Endothelial cell of umbilical vein (primary cell): ENCODE measurements around the gene SLC39A13. TPM values are rescaled to one million over a fixed set of nuclear protein-coding genes. Genes with fewer than 3 reads are reported as not detected.

Experiments used
- BruUV-seq: library from RNA; stranded (reverse); fragments of 400-500 nt; replicated peaks from 2 replicates; lab custom pipeline; 2021; lab: Mats Ljungman, UMichigan
- CTCF ChIA-PET: fragments of 300-600, 350-600 bp; sonication (Branson Sonifier 250); formaldehyde crosslinking; loops from one replicate; lab custom pipeline; 2021; ENCODE audit warnings: antibody characterized with exemption, inconsistent platforms; lab: Charles Lee
- POLR2A ChIA-PET: fragments of 300-600, 350-600 bp; sonication (Branson Sonifier 250); formaldehyde crosslinking; loops from one replicate; lab custom pipeline; 2021; ENCODE audit warnings: antibody characterized with exemption, inconsistent platforms; lab: Charles Lee
- DNase-seq: peaks from one replicate; pipeline ENCODE4 v3.0.0-alpha.2; 2011; ENCODE audit warnings: low read depth, low spot score
- FAIRE-seq: peaks from 2 replicates; lab custom pipeline; 2011; peaks lifted over from hg19 to GRCh38; lab: Jason Lieb, UNC
- H2AFZ ChIP-seq: 2 replicates; pipeline ENCODE4 v1.6.0; 2012; ENCODE audit warnings: low read depth, low read length, control low read depth, inconsistent platforms
- H3K27ac ChIP-seq: 2 replicates; pipeline ENCODE4 v1.5.1; 2011; ENCODE audit warnings: low read depth, mild to moderate bottlenecking, control low read depth, low read length, moderate library complexity; ENCODE audit not compliant: insufficient read depth
- H3K27me3 ChIP-seq, 2 experiments: 2 replicates each; pipeline versions ENCODE4 v1.6.0 to v1.6.1; 2011; ENCODE audit warnings: low read length in 2 of 2, mixed read lengths in 1 of 2; ENCODE audit not compliant: control insufficient read depth in 2 of 2, insufficient read depth in 2 of 2
- H3K36me3 ChIP-seq, 2 experiments: 2 replicates in 1 of 2; 3 replicates in 1 of 2; pipeline ENCODE4 v1.5.1; 2011; ENCODE audit warnings: low read length in 2 of 2, mild to moderate bottlenecking in 1 of 2, moderate library complexity in 1 of 2; ENCODE audit not compliant: control insufficient read depth in 2 of 2, insufficient read depth in 2 of 2; ENCODE audit errors: extremely low read depth in 1 of 2
- H3K4me1 ChIP-seq: 3 replicates; pipeline ENCODE4 v1.5.1; 2011; ENCODE audit warnings: mild to moderate bottlenecking, low read length; ENCODE audit not compliant: control insufficient read depth, insufficient read depth; ENCODE audit errors: extremely low read depth
- H3K4me2 ChIP-seq: 2 replicates; pipeline ENCODE4 v1.6.1; 2011; ENCODE audit warnings: low read length, control low read depth, mixed read lengths; ENCODE audit not compliant: insufficient read depth
- H3K4me3 ChIP-seq, 3 experiments: fragments of 200-600 bp in 1 of 3; sonication (generic), shearing (Covaris generic) in 1 of 3; replicated peaks in 1 of 3; 2 replicates each; pipeline ENCODE4 v1.5.1; 2011 to 2016; ENCODE audit warnings: control low read depth in 3 of 3, low read length in 3 of 3, mild to moderate bottlenecking in 2 of 3, inconsistent platforms in 1 of 3, low read depth in 1 of 3, moderate library complexity in 1 of 3; ENCODE audit not compliant: insufficient read depth in 1 of 3
- H3K79me2 ChIP-seq: 2 replicates; pipeline ENCODE4 v1.6.0; 2012; ENCODE audit warnings: low read length, inconsistent platforms; ENCODE audit not compliant: control insufficient read depth, insufficient read depth
- H3K9ac ChIP-seq: replicated peaks from 2 replicates; pipeline ENCODE3; 2011; ENCODE audit warnings: low read length, control low read depth; ENCODE audit not compliant: insufficient read depth; ENCODE audit errors: extremely low read depth
- H3K9me1 ChIP-seq: replicated peaks from 3 replicates; pipeline ENCODE4 v1.6.0; 2011; ENCODE audit warnings: mild to moderate bottlenecking, low read length; ENCODE audit not compliant: control insufficient read depth, insufficient read depth; ENCODE audit errors: extremely low read depth
- H3K9me3 ChIP-seq: replicated peaks from 2 replicates; pipeline ENCODE4 v1.5.1; 2012; ENCODE audit warnings: low read length, inconsistent platforms; ENCODE audit not compliant: control insufficient read depth, insufficient read depth
- H4K20me1 ChIP-seq: replicated peaks from 2 replicates; pipeline ENCODE3; 2011; ENCODE audit warnings: mild to moderate bottlenecking, low read length; ENCODE audit not compliant: control insufficient read depth, insufficient read depth; ENCODE audit errors: extremely low read depth
- CTCF ChIP-seq, 2 donors: IDR thresholded peaks; 1 replicate in 1 of 2; 2 replicates in 1 of 2; pipeline ENCODE4 v1.5.1; 2011; ENCODE audit warnings: low read length in 2 of 2, mild to moderate bottlenecking in 2 of 2, moderate library complexity in 2 of 2, control low read depth in 1 of 2, inconsistent platforms in 1 of 2, low read depth in 1 of 2; ENCODE audit not compliant: insufficient read depth in 1 of 2; ENCODE audit errors: extremely low read depth in 1 of 2
- EZH2 ChIP-seq: IDR thresholded peaks from 2 replicates; pipeline ENCODE4 v1.6.1; 2012; ENCODE audit warnings: borderline replicate concordance, low read depth, mild to moderate bottlenecking, moderate library complexity, low read length, inconsistent platforms; ENCODE audit not compliant: severe bottlenecking
- FOS ChIP-seq: IDR thresholded peaks from 2 replicates; pipeline ENCODE4 v1.6.1; 2011; ENCODE audit warnings: mild to moderate bottlenecking, low read length, moderate library complexity, borderline replicate concordance; ENCODE audit not compliant: insufficient read depth
- GATA2 ChIP-seq: IDR thresholded peaks from 2 replicates; pipeline ENCODE4 v1.7.0; 2011; ENCODE audit warnings: low read depth, mild to moderate bottlenecking, moderate library complexity, mixed read lengths, low read length; ENCODE audit not compliant: insufficient read length, insufficient read depth
- JUN ChIP-seq: IDR thresholded peaks from 2 replicates; pipeline ENCODE4 v1.6.1; 2011; ENCODE audit warnings: borderline replicate concordance, low read depth; ENCODE audit not compliant: insufficient read length, insufficient read depth
- MAX ChIP-seq: IDR thresholded peaks from 2 replicates; pipeline ENCODE4 v1.6.1; 2011; ENCODE audit not compliant: insufficient read depth, insufficient read length
- MYC ChIP-seq: IDR thresholded peaks from one replicate; pipeline ENCODE4 v1.6.1; 2011; ENCODE audit warnings: mild to moderate bottlenecking, low read depth, low read length
- POLR2A ChIP-seq: IDR thresholded peaks from 2 replicates; pipeline ENCODE4 v1.6.1; 2012; ENCODE audit warnings: low read depth, mild to moderate bottlenecking, control low read depth, low read length
- POLR2AphosphoS5 ChIP-seq: IDR thresholded peaks from 2 replicates; pipeline ENCODE4 v1.6.1; 2012; ENCODE audit warnings: low read depth, mild to moderate bottlenecking, control low read depth, low read length, moderate library complexity; ENCODE audit not compliant: insufficient read depth
- dilution Hi-C: fragments of 300-500 bp; cut with MboI; formaldehyde crosslinking; loops from one replicate; pipeline ENCODE4 v1.15.0; 2019; ENCODE audit warnings: low sequenced_read_pairs; ENCODE audit not compliant: extremely low pct_ligation_motif_present
- intact Hi-C: fragments of 100-400 bp; cut with micrococcal nuclease; formaldehyde crosslinking; loops from one replicate; pipeline ENCODE4 v1.10.0; 2022
- polyA plus RNA-seq, 4 experiments: library from polyadenylated mRNA; depleted of rRNA in 3 of 4; stranded (reverse) in 3 of 4; unstranded in 1 of 4; fragments of >200 nt; gene quantifications; 2 replicates each; pipeline versions ENCODE4 v1.2.1 to v1.2.3, GENCODE V29; 2011 to 2012; ENCODE audit warnings: missing spikeins in 1 of 4
- total RNA-seq: library from RNA; stranded (reverse); gene quantifications from 2 replicates; pipeline ENCODE4 v1.2.3, GENCODE V29; 2021

The SLC39A13 gene
- total and polyA plus RNA-seq, 2 donors (not counting 3 experiments of a cell fraction or from before 2014, with no cell fraction given) = 91.9 to 94.3 TPM

GRCh38 chr11:47437746-47438418, 29.5 kb downstream of the SLC39A13 start:
- no peaks in the 10 kb centered on the region for H3K79me2 ChIP-seq
- H3K9me3 ChIP-seq = no peaks in the 10 kb centered on the region
- no peak overlapping the region for H3K4me3 ChIP-seq
- no peak for FAIRE-seq
- intact Hi-C loops = no loop called here
- H3K27me3 ChIP-seq = no peaks in the 10 kb centered on the region
- no peak overlapping the region for H2AFZ ChIP-seq
- H3K4me2 ChIP-seq = no peak overlapping the region
- H3K27ac ChIP-seq = no peak overlapping the region
- H3K9me1 ChIP-seq = no peaks in the 10 kb centered on the region
- dilution Hi-C loops = no loop called here
- BruUV-seq = no TSS peak
- no peak for TF ChIP-seq MAX
- no peak for TF ChIP-seq MYC
- no peak for TF ChIP-seq JUN
- TF ChIP-seq POLR2A = no peak
- no peak for TF ChIP-seq EZH2
- TF ChIP-seq GATA2 = no peak
- POLR2A ChIA-PET = interaction anchor here (0.6 kb wide), 1 partner anchor 166 kb away, joined by 3 read pairs; no protein-coding TSS in a partner anchor
- H3K9ac ChIP-seq = no peak overlapping the region
- no peak for DNase-seq
- CTCF ChIA-PET = interaction anchor here (1.4 kb wide), 1 partner anchor 25 kb away, joined by 4 read pairs; no protein-coding TSS in a partner anchor
- no peaks in the 10 kb centered on the region for H4K20me1 ChIP-seq
- no peaks in the 10 kb centered on the region for H3K36me3 ChIP-seq
- no peaks in the 10 kb centered on the region for H3K4me1 ChIP-seq

GRCh38 chr11:47438721-47439120, 30.3 kb downstream of the SLC39A13 start:
- H3K9me3 ChIP-seq = no peaks in the 10 kb centered on the region
- H3K4me3 ChIP-seq = no peak overlapping the region
- no peak for FAIRE-seq
- no peak for DNase-seq
- H4K20me1 ChIP-seq = no peaks in the 10 kb centered on the region
- BruUV-seq = no TSS peak
- no peaks in the 10 kb centered on the region for H3K36me3 ChIP-seq
- no peak for TF ChIP-seq POLR2AphosphoS5
- no peak for TF ChIP-seq MYC
- TF ChIP-seq GATA2 = no peak
- TF ChIP-seq FOS = no peak
- no peak for TF ChIP-seq JUN
- no peak for TF ChIP-seq EZH2
- no peak for TF ChIP-seq MAX
- no peak for TF ChIP-seq CTCF (IDR thresholded peaks at IDR 0.05; ENCODE audit: extremely low read depth in 1 of 2, insufficient read depth in 1 of 2, low read depth in 1 of 2, low read length in 2 of 2)
- TF ChIP-seq POLR2A = no peak
- ChIA-PET POLR2A (interaction anchor here (0.6 kb wide), 1 partner anchor 167 kb away, joined by 3 read pairs; no protein-coding TSS in a partner anchor), CTCF (interaction anchor here (1.4 kb wide), 1 partner anchor 26 kb away, joined by 4 read pairs; no protein-coding TSS in a partner anchor)
- intact Hi-C loops = no loop called here
- no peaks in the 10 kb centered on the region for H3K79me2 ChIP-seq
- H3K9ac ChIP-seq = no peak overlapping the region
- no peak overlapping the region for H3K27ac ChIP-seq
- no peaks in the 10 kb centered on the region for H3K4me1 ChIP-seq
- no peak overlapping the region for H2AFZ ChIP-seq
- no peaks in the 10 kb centered on the region for H3K9me1 ChIP-seq
- dilution Hi-C loops = no loop called here
- H3K4me2 ChIP-seq = no peak overlapping the region
- H3K27me3 ChIP-seq = no peaks in the 10 kb centered on the region
